Measurements from ENCODE around the gene FLVCR1. TPM values are rescaled to one million over a fixed set of nuclear protein-coding genes. Genes with fewer than 3 reads are reported as not detected.
"Not testable (repeated sequence)": the region's sequence is repeated elsewhere in the genome, so short reads cannot be mapped to it uniquely, and the experiment has no call there.

FLVCR1 gene
- 10 to 100 TPM in 6 of 12 donors, 1 to 10 TPM in 6; 5.8 to 70.1 (median 9.7) TPM for polyA plus RNA-seq (ENCODE audit: insufficient read length in 12 of 12)
- long read RNA-seq, donor 1, partial matches to known transcripts = 9 of 9 reads
- long read RNA-seq, donor 1, other reads (novel, unspliced or antisense) = 0 of 9 reads
- long read RNA-seq, donor 2, full-length matches to known transcripts = 1 of 1 reads
- long read RNA-seq, donor 2, partial matches to known transcripts = 0 of 1 reads
- long read RNA-seq, donor 2, other reads (novel, unspliced or antisense) = 0 of 1 reads
- long read RNA-seq, donor 3 = 0 reads
- long read RNA-seq, donor 4 = 0 reads
- long read RNA-seq, donor 5 = 0 reads
- long read RNA-seq, donor 6 = 0 reads
- long read RNA-seq, donor 7 = 0 reads
- long read RNA-seq, donor 8 = 0 reads
- long read RNA-seq, donor 9 = 0 reads
- long read RNA-seq, donor 10 = 0 reads
- long read RNA-seq, donor 11 = 0 reads

- DNase-seq = peak; percentile 95
Observed at GRCh38 chr1:212857992-212858460, at the start of gene FLVCR1. Gene FLVCR1 (plus strand): TSS chr1:212858275. CDS start chr1:212858453, 178 bp downstream.

DNA sequence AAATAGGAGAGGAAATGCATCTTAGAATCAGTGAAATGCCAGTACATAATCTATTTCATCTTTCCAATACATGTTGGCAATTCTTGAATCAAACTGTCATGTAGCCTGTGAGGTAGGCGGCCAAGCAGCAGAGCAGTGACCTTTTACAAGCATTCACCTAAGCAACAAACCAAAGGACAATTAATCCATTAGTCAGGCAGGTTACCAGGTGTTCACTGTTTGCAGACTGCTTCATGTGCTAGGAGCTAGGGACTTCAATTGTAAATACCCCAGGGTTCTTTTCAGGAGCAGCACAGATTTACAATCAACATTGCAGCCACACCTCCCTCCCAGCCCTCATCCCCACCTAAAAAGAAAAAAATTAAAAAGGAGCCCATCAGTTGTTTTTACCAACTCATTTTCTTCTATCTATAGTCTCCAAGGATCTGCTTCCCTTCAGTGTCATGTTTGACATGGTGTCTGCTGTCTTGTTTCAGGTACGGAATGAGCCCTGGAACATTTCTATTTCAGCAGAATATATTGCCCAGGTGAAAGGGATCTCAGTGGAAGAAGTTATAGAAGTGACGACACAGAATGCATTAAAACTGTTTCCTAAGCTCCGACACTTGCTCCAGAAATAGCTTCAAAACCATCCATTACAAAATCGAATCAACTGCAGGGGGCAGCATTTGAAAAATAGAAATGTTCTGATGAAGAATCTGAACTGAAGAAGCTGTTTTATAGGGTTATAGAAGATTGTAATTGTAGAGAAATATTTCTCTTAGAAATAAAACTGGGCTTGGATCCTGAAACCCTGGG lies 43.3 kb upstream of the FLVCR1 start:
- DNase-seq = peak; percentile 35

- DNase-seq = no peak
Observed at GRCh38 chr1:212816567-212817278, 41.4 kb upstream of the FLVCR1 start.

DNA sequence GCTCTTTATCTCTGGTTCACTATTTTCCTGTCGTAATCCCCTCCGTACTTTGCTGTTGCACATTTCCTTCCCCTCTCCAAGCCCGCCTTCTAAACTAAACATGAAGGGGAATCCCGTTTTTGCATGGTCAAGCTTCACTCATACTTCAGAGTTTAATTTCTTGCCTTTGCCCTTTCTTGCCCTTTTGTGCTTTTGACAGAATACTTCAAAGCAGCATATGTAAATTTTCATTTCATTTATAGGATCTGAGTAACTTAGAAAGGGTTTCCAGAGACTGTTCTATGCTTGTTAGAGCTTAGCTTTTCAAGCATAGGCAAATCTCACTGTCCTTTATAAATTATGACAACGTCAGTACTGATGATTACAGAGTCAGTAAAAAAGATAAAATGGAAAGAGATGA lies 38.3 kb upstream of the FLVCR1 start:
- DNase-seq = no peak

GRCh38 chr1:212820969-212821368 lies 37.1 kb upstream of the FLVCR1 start:
- no peak for DNase-seq

GRCh38 chr1:212822956-212823355 lies 35.1 kb upstream of the FLVCR1 start:
- DNase-seq = no peak

DNA sequence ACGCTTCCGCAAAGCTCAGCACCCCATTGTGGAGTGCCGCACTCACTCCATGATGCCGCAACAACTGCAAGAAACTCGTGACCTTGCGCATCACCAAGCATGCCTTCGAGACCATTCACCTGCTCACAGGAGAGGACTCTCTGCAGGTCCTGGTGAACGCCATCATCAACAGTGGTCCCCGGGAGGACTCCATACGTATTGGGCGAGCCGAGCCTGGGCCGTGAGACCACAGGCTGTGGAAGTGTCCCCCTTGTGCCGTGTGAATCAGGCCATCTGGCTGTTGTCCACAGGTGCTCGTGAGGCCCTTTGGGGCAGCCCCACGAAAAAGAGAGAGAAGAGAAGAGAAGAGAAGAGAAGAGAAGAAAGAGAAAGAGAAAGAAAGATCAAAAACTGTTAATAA lies 33.9 kb upstream of the FLVCR1 start:
- DNase-seq = no peak

DNA sequence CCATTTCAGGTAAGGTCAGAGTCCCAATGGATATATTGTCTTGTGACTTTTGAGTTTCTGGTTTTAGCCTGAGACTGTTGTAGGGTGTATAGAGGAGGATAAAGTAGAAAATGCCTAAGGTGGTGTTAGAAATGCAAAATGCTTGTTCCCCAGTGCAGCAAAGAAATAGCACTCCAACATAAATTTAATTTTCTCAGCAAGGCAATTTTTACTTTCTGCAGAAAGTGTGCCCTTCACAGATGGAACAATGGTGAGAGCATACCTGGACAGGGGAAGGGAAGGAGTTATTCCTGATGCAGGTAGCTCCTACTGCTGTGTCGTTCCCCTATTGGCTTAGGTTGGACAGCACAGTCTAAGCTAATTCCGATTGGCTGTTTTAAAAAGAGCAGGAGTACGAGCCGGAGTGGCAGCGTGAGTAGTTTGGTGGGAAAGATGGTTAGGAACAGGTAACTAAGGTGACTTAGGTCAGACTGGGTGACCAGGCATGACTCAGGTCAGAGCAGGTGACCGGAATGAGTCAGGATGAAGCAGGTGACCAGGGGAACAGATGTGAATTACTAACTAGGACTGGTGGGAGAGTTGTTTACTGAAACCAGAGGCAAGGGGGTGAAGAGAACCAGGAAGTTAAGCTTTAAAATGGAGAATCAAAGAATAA lies 32.1 kb upstream of the FLVCR1 start:
- no peak for DNase-seq

GRCh38 chr1:212827171-212827776 lies 30.8 kb upstream of the FLVCR1 start:
- no peak for DNase-seq

GRCh38 chr1:212827831-212828278 lies 30.2 kb upstream of the FLVCR1 start:
- DNase-seq = no peak

- DNase-seq = no peak
Observed at GRCh38 chr1:212828395-212828794, 29.7 kb upstream of the FLVCR1 start.

DNA sequence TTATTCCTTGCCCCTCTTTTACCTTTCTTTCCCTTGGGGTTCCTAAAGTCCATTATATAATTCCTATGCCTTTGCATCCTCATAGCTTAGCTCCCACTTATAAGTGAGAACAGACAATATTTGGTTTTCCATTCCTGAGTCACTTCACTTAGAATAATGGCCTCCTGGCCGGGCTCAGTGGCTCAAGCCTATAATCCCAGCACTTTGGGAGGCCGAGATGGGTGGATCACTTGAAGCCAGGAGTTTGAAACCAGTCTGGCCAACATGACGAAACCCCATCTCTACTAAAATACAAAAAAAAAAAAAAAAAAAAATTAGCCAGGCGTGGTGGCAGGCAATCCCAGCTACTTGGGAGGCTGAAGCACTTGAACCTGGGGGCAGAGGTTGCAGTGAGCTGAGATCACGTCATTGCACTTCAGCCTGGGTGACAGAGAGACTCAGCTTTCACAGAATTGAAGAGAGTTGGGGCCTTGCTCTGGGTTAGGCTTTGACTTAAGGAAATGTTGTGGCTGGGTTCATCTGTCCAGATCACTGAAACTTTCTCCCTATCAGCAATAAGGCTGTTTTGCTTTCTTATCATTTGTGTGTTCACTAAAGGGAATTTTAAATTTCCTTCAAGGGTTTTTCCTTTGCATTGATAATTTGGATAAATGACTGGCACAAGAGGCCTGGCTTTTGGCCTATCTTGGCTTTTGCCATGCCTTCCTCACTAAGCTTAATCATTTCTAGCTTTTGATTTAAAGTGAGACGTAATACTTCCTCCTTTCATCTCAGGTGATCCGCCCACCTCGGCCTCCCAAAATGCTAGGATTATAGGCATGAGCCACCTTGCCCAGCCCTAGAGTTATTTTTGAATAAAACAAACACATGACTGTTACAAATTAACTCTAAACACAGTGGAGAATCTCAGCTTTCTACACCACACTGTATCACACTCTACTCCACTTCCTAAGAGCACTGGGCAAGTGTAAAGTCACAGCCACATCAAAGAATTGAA lies 24.6 kb upstream of the FLVCR1 start:
- DNase-seq = not testable (repeated sequence)

DNA sequence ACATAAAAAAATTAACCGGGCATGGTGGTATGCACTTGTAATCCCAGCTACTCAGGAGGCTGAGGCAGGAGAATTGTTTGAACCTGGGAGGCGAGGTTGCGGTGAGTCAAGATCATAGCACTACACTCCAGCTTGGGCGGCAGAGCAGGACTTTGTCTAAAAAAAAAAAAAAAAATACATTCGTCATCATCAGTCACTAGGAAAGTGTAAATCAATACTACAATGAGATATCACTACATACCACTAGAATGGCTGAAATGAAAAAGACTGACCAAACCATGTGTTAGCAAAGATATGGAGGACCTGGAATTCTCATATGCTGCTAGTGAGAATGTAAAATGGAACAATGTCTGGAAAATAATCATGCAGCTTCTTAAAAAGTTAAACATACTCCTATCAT lies 19.9 kb upstream of the FLVCR1 start:
- DNase-seq = no peak

- DNase-seq = not testable (repeated sequence)
Observed at GRCh38 chr1:212844521-212844920, 13.6 kb upstream of the FLVCR1 start.

GRCh38 chr1:212847549-212847948 lies 10.5 kb upstream of the FLVCR1 start, which contains the start of gene SPATA45:
Gene SPATA45 (minus strand): TSS chr1:212847649. CDS start chr1:212836149, 11,500 bp downstream.
- DNase-seq = no peak

DNA sequence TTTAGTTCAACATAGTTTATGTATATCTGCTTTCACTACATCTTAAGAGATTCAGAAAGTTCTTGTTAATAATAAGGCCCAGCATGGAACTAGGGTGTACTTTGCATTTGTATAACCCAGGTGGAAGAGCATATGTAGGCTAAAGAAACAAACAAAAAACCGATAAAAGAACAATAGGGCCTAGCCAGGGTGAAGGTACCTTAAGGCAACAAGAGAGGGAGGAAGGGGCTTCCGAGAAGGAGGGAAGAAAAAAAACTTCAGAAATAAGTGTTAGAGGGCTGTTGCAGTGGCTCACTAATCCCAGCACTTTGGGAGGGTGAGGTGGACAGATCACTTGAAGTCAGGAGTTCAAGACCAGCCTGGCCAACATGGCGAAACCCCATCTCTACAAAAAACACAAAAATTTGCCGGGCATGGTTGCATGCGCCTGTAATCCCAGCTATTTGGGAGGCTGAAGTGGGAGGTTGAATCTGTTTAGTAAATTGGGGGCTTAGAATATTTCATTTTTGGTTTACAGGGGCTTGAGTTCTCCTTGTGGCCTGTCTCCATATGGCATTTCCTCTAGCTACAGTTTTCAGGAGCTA lies 5.9 kb upstream of the FLVCR1 start:
- no peak for DNase-seq

DNA sequence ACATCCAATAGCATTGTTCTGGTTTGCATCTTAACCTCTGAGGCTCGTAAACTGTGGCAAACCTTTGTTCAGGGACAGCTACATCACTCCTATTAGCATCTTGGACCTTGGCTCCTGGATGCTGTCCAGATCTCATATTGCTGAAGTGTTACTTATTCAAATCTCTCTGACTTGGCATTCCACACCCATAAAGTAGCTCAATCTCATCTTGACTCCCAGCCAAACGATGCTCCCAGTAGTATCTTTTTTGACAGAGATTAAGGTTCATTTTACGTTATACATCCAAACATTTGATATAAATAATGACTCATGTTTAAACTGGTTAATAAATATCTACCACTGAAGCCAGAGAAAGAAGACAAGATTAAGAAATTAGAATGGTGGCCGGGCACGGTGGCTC lies 4.4 kb upstream of the FLVCR1 start:
- DNase-seq = no peak

GRCh38 chr1:212856755-212857154 lies 1.3 kb upstream of the FLVCR1 start:
- no peak for DNase-seq

Data from muscle of arm (tissue), 14 donors.